Measurements from ENCODE around the gene CHD8. TPM values are rescaled to one million over a fixed set of nuclear protein-coding genes. Genes with fewer than 3 reads are reported as not detected.

CHD8 gene
- total RNA-seq, 2 experiments from 2014 or later: 119 to 128 TPM

DNA sequence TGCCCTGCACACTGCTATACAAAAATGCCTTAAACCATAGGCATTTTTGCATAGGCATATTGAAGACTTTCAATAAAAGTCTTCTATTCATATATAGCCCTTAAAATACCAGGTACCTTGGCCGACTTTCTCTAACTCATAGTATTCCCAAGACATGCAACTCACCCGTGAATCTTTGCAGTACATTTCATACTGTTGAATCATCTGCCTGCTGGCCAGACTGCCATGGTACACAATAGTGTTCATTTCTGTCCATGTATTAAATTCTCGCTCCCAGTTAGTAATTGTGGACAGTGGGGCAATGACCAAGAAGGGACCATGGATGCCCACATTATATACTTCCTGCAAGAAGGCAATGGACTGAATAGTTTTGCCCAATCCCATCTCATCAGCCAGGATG is 47.8 kb downstream of the CHD8 start:
- no peaks in the 10 kb centered on the region for H3K4me1 Mint-ChIP-seq (ENCODE audit: low read depth)
- CTCF ChIA-PET: no interaction called here
- ATAC-seq (ENCODE audit: poor library complexity) (no peak), DNase-seq (no peak)
- no peak overlapping the region for H3K27ac ChIP-seq (ENCODE audit: low read depth in 1 of 2, low read length in 2 of 2)
- no peak overlapping the region for H3K4me3 ChIP-seq (ENCODE audit: low read length)
- H3K36me3 ChIP-seq (ENCODE audit: insufficient read depth, low read length): peaks cover 90% of the 10 kb centered on the region
- intact Hi-C loops (cut with DNase I, micrococcal nuclease): no loop called here
- POLR2A ChIA-PET: interaction anchor here (1.0 to 1.1 kb wide), 2 partner anchors 43 to 176 kb away, joined by 3 to 4 read pairs; no protein-coding TSS in a partner anchor
- H3K9me3 ChIP-seq (ENCODE audit: control insufficient read depth in 1 of 2, insufficient read depth in 1 of 2, low read length in 2 of 2): no peaks in the 10 kb centered on the region
- no peak overlapping the region for H3K27ac Mint-ChIP-seq
- H3K36me3 Mint-ChIP-seq (ENCODE audit: low read depth): peaks cover 96% of the 10 kb centered on the region
- H3K27me3 ChIP-seq (ENCODE audit: control insufficient read depth in 1 of 2, insufficient read depth in 2 of 2, low read length in 2 of 2): no peaks in the 10 kb centered on the region
- TF ChIP-seq, protein P1, sequence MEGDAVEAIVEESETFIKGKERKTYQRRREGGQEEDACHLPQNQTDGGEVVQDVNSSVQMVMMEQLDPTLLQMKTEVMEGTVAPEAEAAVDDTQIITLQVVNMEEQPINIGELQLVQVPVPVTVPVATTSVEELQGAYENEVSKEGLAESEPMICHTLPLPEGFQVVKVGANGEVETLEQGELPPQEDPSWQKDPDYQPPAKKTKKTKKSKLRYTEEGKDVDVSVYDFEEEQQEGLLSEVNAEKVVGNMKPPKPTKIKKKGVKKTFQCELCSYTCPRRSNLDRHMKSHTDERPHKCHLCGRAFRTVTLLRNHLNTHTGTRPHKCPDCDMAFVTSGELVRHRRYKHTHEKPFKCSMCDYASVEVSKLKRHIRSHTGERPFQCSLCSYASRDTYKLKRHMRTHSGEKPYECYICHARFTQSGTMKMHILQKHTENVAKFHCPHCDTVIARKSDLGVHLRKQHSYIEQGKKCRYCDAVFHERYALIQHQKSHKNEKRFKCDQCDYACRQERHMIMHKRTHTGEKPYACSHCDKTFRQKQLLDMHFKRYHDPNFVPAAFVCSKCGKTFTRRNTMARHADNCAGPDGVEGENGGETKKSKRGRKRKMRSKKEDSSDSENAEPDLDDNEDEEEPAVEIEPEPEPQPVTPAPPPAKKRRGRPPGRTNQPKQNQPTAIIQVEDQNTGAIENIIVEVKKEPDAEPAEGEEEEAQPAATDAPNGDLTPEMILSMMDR (IDR thresholded peaks at IDR 0.05): no peak
- no peaks in the 10 kb centered on the region for H3K4me1 ChIP-seq (ENCODE audit: insufficient read depth, low read length)
- no peaks in the 10 kb centered on the region for H3K27me3 Mint-ChIP-seq
- H3K9me3 Mint-ChIP-seq: no peaks in the 10 kb centered on the region
- H3K4me3 Mint-ChIP-seq: no peak overlapping the region

DNA sequence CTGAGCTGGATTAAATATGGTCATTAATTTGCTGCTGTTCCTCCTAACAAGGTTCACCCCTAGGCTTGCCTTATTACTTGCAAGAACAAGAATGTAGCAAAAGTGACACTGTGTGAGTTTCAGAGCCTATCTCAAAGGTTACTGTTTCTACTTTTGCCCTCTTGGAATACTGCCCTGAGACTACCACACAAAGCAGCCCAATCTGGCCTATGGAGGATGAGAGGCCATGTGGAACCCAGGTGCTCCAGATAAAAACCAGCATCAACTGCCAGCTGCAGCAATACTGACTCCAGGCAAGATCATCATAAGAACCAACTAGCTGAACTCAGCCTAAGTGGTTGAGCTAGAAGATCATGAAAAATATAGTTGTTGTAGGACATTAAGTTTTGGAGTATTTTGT is 49.7 kb downstream of the CHD8 start:
- Histone ChIP-seq H3K27me3 (ENCODE audit: control insufficient read depth in 1 of 2, insufficient read depth in 2 of 2, low read length in 2 of 2) (no peaks in the 10 kb centered on the region), H3K4me3 (ENCODE audit: low read length) (no peak overlapping the region), H3K4me1 (ENCODE audit: insufficient read depth, low read length) (no peaks in the 10 kb centered on the region), H3K27ac (ENCODE audit: low read depth in 1 of 2, low read length in 2 of 2) (no peak overlapping the region), H3K9me3 (ENCODE audit: control insufficient read depth in 1 of 2, insufficient read depth in 1 of 2, low read length in 2 of 2) (no peaks in the 10 kb centered on the region), H3K36me3 (ENCODE audit: insufficient read depth, low read length) (peaks cover 92% of the 10 kb centered on the region)
- ChIA-PET POLR2A (interaction anchor here (1.0 kb wide), 1 partner anchor 22 kb away, joined by 3 read pairs; no protein-coding TSS in a partner anchor), CTCF (no interaction called here)
- no peak for DNase-seq
- H3K36me3 Mint-ChIP-seq (ENCODE audit: low read depth): peaks cover 96% of the 10 kb centered on the region
- intact Hi-C loops (cut with DNase I, micrococcal nuclease): no loop called here
- TF ChIP-seq, protein P1 (IDR thresholded peaks at IDR 0.05): no peak
- H3K4me3 Mint-ChIP-seq: no peak overlapping the region
- H3K27ac Mint-ChIP-seq: no peak overlapping the region
- ATAC-seq (ENCODE audit: poor library complexity): no peak
- no peaks in the 10 kb centered on the region for H3K9me3 Mint-ChIP-seq
- no peaks in the 10 kb centered on the region for H3K4me1 Mint-ChIP-seq (ENCODE audit: low read depth)
- H3K27me3 Mint-ChIP-seq: no peaks in the 10 kb centered on the region

DNA sequence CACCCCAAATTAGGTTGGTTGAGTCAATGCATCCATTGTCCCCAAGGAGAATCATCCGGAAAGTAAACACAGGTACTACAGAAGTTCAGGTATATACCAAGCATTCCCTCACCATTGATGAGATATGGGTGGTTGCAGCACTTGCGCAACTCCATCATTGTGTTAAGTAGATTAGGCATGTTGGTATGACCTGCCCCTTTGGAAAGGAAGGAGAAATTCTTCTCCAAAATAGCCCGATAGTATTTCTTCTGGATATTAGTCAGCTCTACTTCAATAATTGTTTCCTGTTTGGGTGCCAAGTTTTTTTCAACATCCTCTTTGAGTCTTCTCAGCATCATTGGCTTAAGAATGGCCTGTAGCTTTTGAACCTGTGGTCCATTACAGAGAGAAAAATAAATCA is 50.8 kb downstream of the CHD8 start:
- DNase-seq (no peak), ATAC-seq (ENCODE audit: poor library complexity) (no peak)
- Mint-ChIP-seq H3K4me3 (no peak overlapping the region), H3K9me3 (no peaks in the 10 kb centered on the region), H3K4me1 (ENCODE audit: low read depth) (no peaks in the 10 kb centered on the region), H3K27me3 (no peaks in the 10 kb centered on the region), H3K27ac (no peak overlapping the region), H3K36me3 (ENCODE audit: low read depth) (peaks cover 96% of the 10 kb centered on the region)
- ChIA-PET POLR2A (no interaction called here), CTCF (no interaction called here)
- Histone ChIP-seq H3K9me3 (ENCODE audit: control insufficient read depth in 1 of 2, insufficient read depth in 1 of 2, low read length in 2 of 2) (no peaks in the 10 kb centered on the region), H3K27me3 (ENCODE audit: control insufficient read depth in 1 of 2, insufficient read depth in 2 of 2, low read length in 2 of 2) (no peaks in the 10 kb centered on the region), H3K36me3 (ENCODE audit: insufficient read depth, low read length) (peaks cover 92% of the 10 kb centered on the region), H3K4me1 (ENCODE audit: insufficient read depth, low read length) (no peaks in the 10 kb centered on the region), H3K4me3 (ENCODE audit: low read length) (no peak overlapping the region), H3K27ac (ENCODE audit: low read depth in 1 of 2, low read length in 2 of 2) (no peak overlapping the region)
- intact Hi-C loops (cut with DNase I, micrococcal nuclease): no loop called here
- TF ChIP-seq, protein P1 (IDR thresholded peaks at IDR 0.05): no peak

All from CD4-positive, alpha-beta T cell (primary cell).